Endometrium (tissue), 2 donors: ENCODE data around the gene P2RY14.

Source experiments
- FAIRE-seq: peaks from 2 replicates; lab custom pipeline; 2012; peaks lifted over from hg19 to GRCh38; lab: Jason Lieb, UNC
- donor health status: control.
- donor health status: control.

P2RY14 gene

DNA sequence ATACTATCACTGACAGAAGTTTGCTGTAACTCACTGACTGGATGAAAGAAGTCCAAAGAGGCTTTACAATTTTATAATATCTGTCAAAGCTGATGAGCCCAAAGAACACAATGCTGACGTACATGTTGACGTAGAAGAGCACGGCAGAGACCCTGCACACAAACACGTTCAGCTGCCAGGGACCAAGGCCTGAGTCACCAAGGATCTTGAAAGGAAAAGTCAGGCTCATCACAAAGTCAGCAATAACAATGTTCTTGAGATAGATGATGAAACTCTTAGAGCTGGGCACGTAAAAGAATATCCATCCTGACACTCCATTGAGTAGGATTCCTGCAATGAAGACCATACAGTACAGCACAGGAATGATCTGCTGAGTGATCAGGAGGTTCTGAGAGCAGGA lies 64.5 kb downstream of the P2RY14 start:
- no peak for FAIRE-seq

DNA sequence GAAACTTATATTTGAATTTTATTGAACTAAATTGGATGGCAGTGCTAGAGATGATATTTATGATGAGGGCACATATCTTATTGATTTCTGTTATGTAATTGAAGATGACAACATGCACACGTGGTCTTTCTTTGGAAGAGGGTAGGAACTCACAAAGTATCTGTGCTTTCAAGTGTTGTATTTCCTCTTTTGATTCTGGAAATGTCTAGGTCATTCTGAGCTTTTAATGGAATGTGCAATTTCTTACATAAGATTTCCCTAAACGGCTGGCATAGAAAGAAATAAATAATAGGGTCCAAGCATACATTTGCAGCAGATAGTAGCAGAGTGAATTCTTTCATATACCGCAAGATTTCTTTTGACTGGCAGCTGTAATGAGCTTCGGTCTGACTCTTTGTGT lies 65.2 kb downstream of the P2RY14 start:
- FAIRE-seq: no peak

DNA sequence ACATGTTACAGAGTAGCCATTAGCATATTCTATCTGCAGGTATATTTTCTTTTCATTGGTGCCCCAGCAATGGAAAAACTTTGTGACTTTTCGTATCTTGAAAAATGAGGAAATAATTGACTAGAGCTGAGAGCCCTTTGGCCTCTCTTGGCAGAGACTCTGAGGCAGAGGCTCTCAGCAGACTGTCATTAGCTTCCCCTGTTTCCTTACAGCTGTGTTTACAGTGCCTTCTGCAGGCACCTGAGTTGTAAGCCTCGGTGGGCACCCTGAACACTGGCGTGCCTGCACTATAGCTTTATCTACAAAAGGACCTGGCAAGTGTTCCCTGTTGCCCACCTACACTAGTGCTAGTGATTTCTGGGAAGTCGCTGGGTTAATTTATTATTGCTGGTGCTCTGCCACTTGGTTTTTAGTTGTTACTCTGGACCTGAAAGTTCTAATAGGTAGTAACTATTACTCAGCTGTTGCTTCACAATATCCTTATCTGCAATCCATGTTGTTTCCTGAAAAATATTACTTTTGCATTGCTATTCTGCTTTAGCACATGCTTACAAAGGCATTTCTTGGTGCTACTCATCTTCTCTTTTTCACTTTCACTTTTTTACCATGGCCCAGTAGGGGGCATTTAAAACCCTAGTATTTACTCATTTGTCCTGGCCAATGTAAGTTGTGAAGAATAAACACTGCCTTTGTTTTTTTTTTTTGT lies 67.5 kb downstream of the P2RY14 start:
- FAIRE-seq: no peak

DNA sequence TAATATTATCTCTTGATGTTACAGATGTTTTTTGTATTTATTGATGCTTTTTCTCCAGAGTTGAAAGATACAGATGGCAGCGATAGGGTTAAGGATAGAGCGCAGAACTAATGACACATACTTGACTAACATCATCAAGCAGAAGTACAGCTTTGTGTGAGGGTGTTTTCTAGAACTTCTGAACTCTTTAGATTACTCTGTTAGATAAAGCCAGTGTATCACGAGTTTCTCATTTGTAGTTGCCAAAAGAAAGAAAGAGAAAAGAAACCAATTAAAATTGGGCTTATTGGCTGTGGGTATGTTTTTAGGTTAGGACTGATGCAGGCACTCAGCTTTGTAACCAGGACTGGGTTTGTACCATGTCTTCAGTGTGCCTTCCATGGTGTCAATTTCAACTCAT lies 68.7 kb downstream of the P2RY14 start:
- no peak for FAIRE-seq

DNA sequence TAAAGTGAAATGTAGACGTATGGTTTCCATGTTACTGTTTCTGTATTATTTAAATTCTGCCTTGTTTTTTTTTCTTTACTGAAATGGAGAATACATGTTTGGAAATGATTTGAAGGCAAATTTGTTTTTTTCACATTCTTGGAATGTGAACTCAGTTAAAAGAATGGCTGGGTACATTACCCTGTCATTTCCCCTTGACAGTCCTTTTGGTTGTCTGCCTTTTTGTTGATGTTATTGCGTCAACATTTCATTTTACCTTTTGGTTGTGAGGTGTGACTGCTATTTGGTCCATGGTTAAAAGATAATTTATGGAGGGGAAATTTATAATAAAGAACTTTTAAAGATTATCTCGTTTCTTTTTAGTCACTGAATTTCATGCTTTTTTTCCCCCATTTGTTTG lies 72.1 kb downstream of the P2RY14 start:
- no peak for FAIRE-seq

GRCh38 chr3:151205482-151205881 lies 72.9 kb downstream of the P2RY14 start:
- FAIRE-seq: no peak

- FAIRE-seq: no peak
These were observed 73.6 kb downstream of the P2RY14 start for GRCh38 chr3:151204530-151205402.

- FAIRE-seq: no peak
These were observed 75.3 kb downstream of the P2RY14 start, which contains the start of gene GPR171 for GRCh38 chr3:151203051-151203420. Gene GPR171 (minus strand): TSS chr3:151203216. CDS start chr3:151199386, 3,830 bp downstream.

- no peak for FAIRE-seq
These were observed 77.2 kb downstream of the P2RY14 start for GRCh38 chr3:151201051-151201730.

DNA sequence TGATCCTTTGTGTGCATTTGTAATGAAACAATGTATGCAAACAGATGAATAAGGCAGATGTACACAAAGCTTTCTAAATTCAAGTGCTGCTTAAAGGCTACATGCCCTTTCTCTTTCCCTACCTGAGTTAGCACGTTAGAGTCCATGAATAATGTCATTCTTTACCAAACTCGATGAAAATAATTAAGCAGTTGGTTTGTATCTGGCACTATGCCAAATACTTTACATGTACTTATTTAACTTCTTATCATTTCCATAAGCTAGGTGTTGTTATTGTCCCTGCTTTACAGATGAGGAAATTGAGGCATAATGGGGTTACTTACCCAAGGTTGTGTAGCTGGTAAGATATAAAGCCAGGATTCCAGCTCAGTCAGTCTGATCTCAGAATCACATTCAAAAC lies 77.8 kb downstream of the P2RY14 start:
- no peak for FAIRE-seq

- no peak for FAIRE-seq
These were observed 78.5 kb downstream of the P2RY14 start for GRCh38 chr3:151199554-151200438.

DNA sequence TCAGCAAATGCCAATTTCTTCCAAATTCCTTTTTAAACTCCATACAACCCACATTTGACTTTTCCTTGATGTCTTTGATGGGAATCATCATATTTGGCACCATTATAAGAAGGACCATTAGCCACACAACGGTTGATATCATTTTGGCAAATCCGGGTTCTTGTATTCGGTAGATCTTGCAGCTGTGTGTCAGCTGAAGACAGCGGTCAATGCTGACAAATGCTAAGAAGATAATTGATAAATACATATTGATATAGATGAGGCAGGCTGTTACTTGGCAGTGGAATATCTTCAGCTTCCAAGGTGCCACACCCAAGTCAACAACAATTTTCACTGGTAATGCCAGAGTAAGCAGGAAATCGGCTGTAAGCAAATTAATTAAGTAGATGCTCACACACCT lies 79.5 kb downstream of the P2RY14 start:
- FAIRE-seq: no peak

- no peak for FAIRE-seq
These were observed 80.2 kb downstream of the P2RY14 start for GRCh38 chr3:151197981-151198767.

DNA sequence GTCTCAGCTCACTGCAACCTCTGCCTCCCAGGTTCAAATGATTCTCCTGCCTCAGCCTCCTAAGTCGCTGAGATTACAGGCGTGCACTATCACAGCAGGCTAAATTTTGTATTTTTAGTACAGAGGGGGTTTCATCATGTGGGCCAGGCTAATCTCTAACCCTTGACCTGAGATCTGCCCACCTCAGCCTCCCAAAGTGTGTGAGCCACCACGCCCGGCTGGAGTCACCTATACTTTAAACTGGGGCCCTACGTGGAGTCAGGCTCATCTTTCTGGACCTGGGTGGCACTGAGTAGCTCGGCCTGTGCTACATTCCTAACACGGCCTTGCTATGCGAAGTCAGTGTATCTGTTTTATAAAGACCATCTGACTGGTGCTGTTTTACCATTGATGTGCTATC lies 81.1 kb downstream of the P2RY14 start:
- FAIRE-seq: no peak

DNA sequence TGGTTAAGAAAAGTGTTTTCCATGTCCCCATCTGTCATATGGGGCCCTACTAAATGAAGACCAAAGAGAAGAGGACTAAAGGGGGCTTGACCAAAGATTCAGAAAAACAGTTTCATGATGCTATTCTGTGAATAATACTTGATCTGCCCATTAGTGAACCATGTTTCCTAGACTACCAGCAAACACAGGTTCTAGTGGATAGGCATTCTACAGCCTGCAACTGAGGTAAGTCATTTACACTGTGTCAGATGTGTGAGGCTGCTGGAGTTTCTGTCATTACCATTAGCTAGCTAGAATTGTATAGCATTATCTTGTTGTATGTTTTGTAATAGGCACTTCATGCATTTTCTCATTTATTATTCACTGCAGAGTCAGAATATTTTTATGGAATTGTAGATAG lies 81.9 kb downstream of the P2RY14 start:
- no peak for FAIRE-seq

DNA sequence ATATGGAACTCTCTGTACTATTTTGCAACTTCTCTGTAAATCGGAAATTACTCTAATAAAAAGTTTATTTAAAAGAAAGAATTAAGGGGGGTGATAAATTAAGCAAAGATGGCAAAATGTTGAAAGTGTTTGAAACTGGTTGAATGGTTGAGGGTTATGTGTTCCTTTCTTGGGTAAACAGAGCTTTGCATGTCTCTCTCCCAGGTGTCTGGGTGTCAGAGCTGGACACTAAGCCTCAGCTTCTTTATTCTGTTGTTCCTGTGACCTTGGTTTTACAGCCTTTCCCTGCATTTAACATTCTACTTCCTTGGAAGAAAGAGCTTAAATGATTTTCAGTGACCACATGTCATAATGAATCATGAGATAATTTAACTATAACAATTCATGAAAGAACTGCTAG lies 82.5 kb downstream of the P2RY14 start:
- no peak for FAIRE-seq

GRCh38 chr3:151192545-151192944 lies 85.8 kb downstream of the P2RY14 start:
- no peak for FAIRE-seq

GRCh38 chr3:151191095-151191494 lies 87.2 kb downstream of the P2RY14 start:
- FAIRE-seq: no peak

DNA sequence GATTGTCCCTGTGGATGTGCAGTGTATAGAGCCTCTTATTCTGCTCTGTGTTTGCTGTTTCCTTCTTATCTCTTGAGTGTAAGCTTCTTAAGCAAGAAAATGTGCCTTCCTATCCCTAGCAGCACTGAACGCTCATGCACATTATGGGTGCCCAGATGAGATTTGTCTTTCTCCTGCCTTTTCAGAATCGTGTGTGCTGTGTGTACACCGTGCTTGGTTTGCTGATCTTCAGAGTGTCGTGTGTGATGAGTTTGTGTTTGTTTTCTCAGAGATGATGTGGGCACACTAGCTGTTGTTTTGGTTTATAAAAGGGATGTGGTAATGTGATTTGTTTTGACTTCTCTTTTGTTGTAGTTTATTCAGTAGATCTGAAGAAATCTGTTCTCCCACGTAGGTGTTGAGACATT lies 95.1 kb downstream of the P2RY14 start:
- no peak for FAIRE-seq

DNA sequence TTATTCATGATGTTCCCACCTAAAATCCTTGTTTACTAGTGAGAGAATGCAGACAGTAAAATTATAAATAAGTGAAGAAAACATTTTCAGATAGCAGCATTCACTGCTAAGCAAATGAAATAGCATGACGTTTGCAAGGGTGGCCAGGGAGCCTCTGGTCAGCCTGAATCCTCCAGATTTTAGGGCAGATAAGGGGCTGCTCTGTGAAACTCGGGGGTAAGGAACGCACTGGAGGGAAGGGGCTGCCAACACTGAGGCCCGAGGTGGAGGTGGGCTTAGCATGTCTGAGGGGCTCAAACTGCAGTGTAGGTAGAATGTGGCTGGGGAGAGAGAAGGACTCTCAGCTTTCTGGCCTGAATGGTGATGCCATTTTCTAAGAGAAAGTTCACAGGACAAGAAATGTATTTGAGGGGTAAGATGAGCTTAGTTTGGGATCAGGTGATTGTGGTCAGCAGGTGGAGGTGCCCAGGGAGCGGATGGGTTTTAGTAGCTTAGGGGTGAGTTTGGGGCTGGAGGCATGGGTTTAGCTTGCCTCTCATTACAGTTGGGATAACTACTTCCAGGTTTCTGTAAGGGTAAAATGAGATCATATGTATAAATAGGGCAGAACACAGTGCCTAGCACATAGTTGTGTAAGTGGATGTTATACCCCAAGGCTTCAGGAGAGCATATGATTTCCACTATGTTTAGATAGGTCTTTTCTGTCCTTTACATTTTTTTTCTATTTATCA lies 95.8 kb downstream of the P2RY14 start:
- no peak for FAIRE-seq
